ENCODE results near the gene PGLYRP3.
"Not testable (repeated sequence)": the region's sequence is repeated elsewhere in the genome, so short reads cannot be mapped to it uniquely, and the experiment has no call there.

GRCh38 chr1:153316013-153316412, 3.3 kb upstream of the PGLYRP3 start:
- TF ChIP-seq, protein P1, sequence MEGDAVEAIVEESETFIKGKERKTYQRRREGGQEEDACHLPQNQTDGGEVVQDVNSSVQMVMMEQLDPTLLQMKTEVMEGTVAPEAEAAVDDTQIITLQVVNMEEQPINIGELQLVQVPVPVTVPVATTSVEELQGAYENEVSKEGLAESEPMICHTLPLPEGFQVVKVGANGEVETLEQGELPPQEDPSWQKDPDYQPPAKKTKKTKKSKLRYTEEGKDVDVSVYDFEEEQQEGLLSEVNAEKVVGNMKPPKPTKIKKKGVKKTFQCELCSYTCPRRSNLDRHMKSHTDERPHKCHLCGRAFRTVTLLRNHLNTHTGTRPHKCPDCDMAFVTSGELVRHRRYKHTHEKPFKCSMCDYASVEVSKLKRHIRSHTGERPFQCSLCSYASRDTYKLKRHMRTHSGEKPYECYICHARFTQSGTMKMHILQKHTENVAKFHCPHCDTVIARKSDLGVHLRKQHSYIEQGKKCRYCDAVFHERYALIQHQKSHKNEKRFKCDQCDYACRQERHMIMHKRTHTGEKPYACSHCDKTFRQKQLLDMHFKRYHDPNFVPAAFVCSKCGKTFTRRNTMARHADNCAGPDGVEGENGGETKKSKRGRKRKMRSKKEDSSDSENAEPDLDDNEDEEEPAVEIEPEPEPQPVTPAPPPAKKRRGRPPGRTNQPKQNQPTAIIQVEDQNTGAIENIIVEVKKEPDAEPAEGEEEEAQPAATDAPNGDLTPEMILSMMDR (IDR thresholded peaks at IDR 0.05; ENCODE audit: insufficient read depth, low read depth, low read length) = not testable (repeated sequence)
- TF ChIP-seq EZH2 (IDR thresholded peaks at IDR 0.05; ENCODE audit: insufficient read depth, low read length) = not testable (repeated sequence)
